HUES48 (cell line): ENCODE measurements around the gene POFUT2.

Source experiments
- H3K27ac ChIP-seq: one replicate; pipeline ENCODE4 v1.7.0; 2013; ENCODE audit warnings: low read depth, low read length, inconsistent platforms
- H3K27me3 ChIP-seq: 2 replicates; pipeline ENCODE4 v1.6.1; 2013; ENCODE audit warnings: mild to moderate bottlenecking, low read length; ENCODE audit not compliant: control insufficient read depth, insufficient read depth
- H3K36me3 ChIP-seq: 2 replicates; pipeline ENCODE4 v1.6.1; 2013; ENCODE audit warnings: low read length; ENCODE audit not compliant: control insufficient read depth, insufficient read depth
- H3K4me1 ChIP-seq: 2 replicates; pipeline ENCODE4 v1.6.1; 2013; ENCODE audit warnings: mild to moderate bottlenecking, low read length; ENCODE audit not compliant: control insufficient read depth, insufficient read depth
- H3K4me3 ChIP-seq: 2 replicates; pipeline ENCODE4 v1.5.1; 2013; ENCODE audit warnings: mild to moderate bottlenecking, low read depth, low read length
- H3K9ac ChIP-seq: 2 replicates; pipeline ENCODE4 v1.6.1; 2013; ENCODE audit warnings: mild to moderate bottlenecking, low read depth, low read length, moderate library complexity
- H3K9me3 ChIP-seq: 2 replicates; pipeline ENCODE4 v1.6.1; 2013; ENCODE audit warnings: low read length; ENCODE audit not compliant: control insufficient read depth, insufficient read depth

POFUT2 gene

DNA sequence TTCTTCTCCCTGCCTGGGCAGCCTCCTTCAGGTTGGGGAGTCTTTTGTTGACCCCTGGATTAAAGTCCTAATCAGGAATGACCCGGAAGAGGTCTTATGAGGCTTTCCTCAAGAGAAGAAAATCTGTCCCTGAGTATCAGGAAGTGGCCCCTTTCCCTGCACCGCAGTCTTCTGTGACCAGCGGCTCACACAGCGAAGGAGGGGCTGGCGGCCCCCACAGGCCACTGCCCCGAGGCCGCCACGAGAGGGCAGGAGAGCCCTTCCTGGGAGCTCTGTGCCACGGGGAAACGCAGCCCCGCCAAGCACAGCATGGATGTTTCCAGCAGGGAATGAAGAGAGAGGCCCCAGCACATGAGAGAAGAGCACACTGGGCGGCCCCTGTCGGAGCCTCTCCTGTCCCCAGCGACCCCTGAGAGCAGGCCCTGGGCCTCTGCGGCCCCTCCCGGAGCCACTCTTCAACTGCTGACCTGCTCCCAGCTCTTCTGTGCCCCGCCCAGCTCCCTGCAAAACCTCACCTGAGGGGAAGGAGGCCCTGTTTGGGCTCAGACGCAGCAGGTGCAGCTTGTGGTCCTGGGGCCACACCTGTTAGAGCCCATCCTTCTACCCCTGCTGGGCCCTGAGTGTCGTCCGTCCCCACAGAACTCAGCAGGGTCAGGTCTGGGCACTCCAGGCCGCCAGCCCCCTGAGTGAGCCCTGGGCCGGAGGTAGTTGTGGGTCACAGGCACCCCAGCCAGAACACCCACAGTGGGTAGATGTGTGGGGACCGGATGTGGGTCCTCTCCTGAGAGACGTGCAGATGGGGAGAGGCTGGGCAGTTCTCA, 4.9 kb upstream of the POFUT2 start:
- Histone ChIP-seq H3K4me3 (no peak overlapping the region), H3K36me3 (0 out of 2 replicates have a peak, but pooled peaks cover 4% of the 10 kb centered on the region), H3K27ac (peak overlapping the region; percentile 12), H3K9me3 (no peaks in the 10 kb centered on the region), H3K9ac (no peak overlapping the region), H3K4me1 (peaks cover 25% of the 10 kb centered on the region), H3K27me3 (no peaks in the 10 kb centered on the region)

DNA sequence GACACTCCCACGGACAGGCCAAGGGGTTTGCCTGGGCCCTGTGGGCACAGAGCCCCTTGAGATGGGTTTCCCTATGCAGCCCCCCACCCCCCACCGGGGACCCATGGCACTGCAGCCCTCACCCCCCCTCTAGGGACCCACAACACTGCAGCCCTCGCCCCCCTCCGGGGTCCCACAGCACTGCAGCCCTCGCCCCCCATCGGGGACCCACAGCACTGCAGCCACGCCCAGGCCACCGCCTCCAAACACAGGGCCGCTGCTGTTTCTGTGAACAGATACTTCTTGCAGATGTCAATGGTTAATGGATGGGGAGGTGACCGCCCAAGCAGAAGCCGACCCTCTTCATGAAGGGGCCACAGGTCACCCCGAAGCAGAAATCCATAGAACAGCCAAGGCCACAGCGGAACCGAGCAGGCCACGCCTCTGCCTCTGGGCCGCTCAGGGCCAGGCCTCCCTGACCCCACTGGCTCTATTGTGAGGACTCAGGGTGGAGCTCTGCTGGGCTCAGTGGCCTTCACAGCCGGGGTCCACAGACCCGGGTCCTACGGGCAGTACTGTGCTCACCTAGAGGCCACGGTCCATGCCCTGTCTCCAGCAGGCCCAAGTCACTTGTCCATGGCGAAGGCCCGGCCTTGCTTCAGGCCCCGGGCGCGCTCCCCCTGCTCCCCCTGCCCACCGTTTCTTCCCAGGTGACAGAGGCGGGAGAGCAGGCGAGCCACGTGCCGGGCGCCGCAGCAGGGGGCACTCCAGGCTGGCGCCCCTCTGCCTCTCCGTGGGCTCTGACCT, 4.1 kb upstream of the POFUT2 start:
- no peaks in the 10 kb centered on the region for H3K9me3 ChIP-seq
- H3K9ac ChIP-seq: no peak overlapping the region
- no peaks in the 10 kb centered on the region for H3K27me3 ChIP-seq
- H3K36me3 ChIP-seq: 0 out of 2 replicates have a peak, but pooled peaks cover 4% of the 10 kb centered on the region
- H3K4me3 ChIP-seq: no peak overlapping the region
- H3K4me1 ChIP-seq: peaks cover 25% of the 10 kb centered on the region
- peak overlapping the region; percentile 12 for H3K27ac ChIP-seq

DNA sequence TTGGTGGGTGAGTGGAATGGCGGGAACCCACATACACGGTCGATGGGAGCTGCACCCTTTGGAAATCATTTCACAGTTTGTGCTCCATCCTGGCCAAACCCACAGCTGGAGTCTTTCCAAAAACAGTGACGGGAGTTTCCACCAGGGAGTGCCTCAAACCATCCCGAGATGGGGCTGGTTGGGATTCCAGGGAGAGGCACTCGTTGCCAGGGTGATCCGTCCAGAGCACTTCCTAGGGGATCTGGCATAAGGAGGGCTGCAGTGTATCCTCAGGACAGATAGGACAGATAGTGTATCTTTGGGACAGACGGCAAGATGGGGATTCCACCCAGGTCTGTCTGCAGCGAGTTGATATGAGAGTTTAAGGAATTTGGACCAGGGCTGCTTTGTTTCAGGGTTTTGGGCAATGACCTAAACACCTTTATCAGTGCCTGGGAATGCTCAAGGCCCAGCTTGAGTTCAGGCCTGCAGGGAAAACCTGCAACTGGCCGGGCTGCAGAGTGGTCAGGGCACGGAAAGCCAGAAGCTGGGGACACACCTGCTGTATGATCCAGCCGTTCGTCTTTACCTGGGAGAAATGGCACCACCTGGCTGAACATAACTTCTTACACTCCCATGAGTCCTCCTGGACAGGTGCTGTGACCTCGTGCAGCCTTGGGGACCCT, 3.4 kb upstream of the POFUT2 start:
- Histone ChIP-seq H3K27me3 (no peaks in the 10 kb centered on the region), H3K9ac (no peak overlapping the region), H3K27ac (no peak overlapping the region), H3K9me3 (no peaks in the 10 kb centered on the region), H3K4me1 (peaks cover 25% of the 10 kb centered on the region), H3K4me3 (no peak overlapping the region), H3K36me3 (peaks cover 4% of the 10 kb centered on the region; the same call in 1 of the 2 replicates)

DNA sequence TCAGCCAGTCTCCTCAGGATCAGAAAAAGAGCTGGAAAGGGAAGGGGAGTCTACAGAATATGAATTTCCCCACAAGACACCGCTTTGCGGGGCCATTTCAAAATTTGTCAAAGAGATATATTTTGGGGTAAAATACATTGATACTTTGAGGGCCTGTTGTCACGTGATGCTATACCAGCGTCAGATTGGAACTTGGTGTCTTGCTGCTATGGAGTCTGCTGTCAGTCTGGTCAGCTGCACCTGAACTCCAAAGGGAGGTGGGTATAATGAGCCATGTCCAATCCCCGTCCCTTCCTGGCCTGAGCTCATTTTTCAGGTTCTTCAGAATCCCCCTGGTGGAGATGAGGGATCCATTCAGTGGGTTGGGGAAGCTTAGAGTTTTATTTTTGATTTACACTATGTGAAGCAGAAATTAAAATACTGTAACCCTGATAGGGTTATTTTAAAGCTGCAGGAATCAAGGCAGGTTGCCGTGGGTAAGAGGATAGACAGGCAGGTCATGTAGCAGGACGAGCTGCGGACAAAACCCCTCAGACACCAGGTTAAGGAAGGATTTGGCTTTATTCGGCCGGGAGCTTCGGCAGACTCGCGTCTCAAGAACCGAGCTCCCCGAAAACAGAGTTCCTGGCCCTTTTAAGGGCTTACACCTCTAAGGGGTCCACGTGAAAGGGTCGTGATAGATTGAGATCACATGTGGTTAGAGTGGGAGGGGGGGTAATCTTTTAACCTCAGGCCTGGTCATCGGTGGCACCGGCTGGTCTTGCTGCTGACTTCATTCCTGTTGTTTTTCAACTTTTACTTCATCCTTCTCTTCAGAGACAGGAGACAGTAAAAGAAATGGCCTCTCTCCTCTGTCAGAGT, 2.2 kb upstream of the POFUT2 start:
- H3K27me3 ChIP-seq: no peaks in the 10 kb centered on the region
- H3K9ac ChIP-seq: no peak overlapping the region
- no peaks in the 10 kb centered on the region for H3K9me3 ChIP-seq
- peaks cover 16% of the 10 kb centered on the region for H3K36me3 ChIP-seq
- no peak overlapping the region for H3K4me3 ChIP-seq
- peaks cover 20% of the 10 kb centered on the region for H3K4me1 ChIP-seq
- H3K27ac ChIP-seq: no peak overlapping the region

DNA sequence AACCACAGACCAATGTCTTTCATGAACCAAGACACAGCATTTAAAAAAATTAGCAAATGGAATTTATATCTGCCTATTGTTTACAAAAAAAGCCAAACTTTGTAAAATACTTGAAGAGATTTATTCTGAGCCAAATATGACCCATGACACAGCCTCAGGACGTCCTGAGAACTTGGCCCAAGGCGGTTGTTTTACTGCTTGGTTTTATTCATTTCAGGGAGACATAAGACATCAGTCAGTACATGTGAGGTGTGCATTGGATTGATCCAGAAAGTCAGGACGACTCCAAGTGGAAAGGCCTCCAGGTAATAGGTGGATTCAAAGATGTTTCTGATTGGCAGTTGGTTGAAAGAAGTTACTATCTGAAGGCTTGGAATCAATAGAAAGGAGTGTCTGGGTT, 1.4 kb upstream of the POFUT2 start:
- Histone ChIP-seq H3K4me1 (peaks cover 13% of the 10 kb centered on the region), H3K9me3 (no peaks in the 10 kb centered on the region), H3K27me3 (no peaks in the 10 kb centered on the region), H3K27ac (no peak overlapping the region), H3K36me3 (peaks cover 24% of the 10 kb centered on the region), H3K9ac (no peak overlapping the region), H3K4me3 (no peak overlapping the region)

DNA sequence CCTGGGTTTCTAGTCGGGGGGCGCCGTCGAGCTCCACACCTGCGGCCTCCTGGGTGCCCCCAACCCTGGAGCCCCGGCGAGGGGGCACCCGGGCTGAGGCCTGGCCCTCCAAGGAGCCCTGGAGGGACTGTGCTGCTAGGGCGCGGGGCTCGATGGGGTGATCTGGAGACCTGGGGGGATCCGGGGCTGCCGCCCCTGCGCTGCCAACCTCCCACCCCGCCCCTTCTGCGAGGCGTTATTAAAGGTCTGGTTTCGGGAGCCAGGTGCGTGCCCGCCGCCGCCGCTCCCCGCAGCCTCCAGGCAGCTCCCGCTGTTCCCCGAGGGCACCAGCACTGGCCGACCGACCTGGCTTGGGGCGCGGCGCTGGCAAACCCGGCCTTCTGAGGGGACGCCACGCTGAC, 746 bp upstream of the POFUT2 start:
- Histone ChIP-seq H3K27me3 (no peaks in the 10 kb centered on the region), H3K36me3 (peaks cover 31% of the 10 kb centered on the region), H3K27ac (no peak overlapping the region), H3K4me1 (peaks cover 6% of the 10 kb centered on the region), H3K9me3 (no peaks in the 10 kb centered on the region), H3K9ac (no peak overlapping the region), H3K4me3 (peak overlapping the region; percentile 89)

DNA sequence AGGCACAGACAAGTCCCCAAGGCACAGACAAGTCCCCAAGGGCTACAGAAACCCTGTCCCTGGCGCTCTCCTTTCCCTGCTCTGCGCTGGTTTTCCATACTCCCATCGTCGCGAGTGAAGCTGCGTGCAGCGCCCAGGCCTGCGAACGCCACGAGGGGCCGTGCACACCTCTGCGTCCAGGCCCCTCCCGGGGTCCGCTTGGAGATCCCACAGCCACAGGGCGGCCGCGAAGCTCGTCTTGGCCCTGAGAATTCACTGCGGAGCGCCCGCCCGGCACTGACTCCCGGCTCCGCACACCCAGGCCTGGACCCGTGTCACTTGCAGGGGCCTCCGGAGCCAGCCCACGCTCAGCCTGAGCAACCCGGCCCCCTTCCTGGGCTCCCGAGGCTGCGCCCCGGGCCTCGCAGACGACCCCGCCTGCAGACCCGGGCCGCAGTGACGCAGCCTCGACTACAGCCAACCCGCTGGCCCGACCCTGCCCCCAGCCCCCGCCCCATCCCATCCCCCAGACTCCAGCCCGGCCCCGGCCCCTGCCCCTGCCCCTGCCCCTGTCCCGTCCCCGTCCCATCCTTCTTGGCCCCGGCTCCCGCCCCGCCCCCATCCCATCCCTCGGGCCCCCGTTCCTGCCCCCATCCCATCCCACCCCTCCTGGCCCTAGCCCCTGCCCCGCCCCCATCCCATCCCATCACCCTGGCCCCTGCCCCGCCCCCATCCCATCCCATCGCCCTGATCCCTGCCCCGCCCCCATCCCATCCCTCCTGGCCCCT, 841 bp downstream of the POFUT2 start:
- Histone ChIP-seq H3K4me3 (peak overlapping the region; percentile 82), H3K27ac (peak overlapping the region; percentile 53), H3K9me3 (no peaks in the 10 kb centered on the region), H3K4me1 (no peaks in the 10 kb centered on the region), H3K9ac (peak overlapping the region; percentile 67), H3K36me3 (peaks cover 45% of the 10 kb centered on the region), H3K27me3 (no peaks in the 10 kb centered on the region)

DNA sequence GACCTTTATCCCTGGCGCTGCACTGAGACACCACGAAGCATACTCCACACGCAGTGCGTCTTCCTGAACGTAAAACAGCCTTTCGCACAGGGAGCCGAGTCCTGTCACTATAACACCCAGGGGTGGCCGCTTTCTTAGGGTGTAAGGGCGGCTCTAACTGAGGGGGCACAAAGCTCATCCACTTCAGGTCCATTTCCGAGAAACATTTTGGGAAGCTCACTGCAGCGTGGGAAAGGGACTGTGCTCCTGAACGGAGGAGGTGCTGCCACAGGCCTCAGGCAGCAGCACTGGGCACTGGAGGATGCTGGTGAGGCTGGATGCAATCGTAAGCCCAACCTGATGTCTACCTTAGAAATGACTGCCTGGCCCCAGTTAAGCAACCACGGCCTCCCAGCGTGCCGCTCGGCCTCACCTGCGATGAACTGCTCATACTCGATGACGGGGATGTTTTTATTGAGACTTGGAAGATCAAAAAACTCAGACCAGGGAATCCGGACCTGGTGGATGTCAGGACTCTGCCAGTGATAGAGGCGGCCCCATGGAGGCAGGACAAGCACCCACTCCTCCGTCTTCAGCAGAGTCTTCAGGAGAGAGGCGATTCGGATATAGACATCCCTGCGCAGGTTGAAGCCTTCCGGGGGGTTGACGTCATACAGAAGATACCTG, 2.3 kb downstream of the POFUT2 start:
- H3K9ac ChIP-seq: no peak overlapping the region
- no peak overlapping the region for H3K27ac ChIP-seq
- no peak overlapping the region for H3K4me3 ChIP-seq
- H3K4me1 ChIP-seq: no peaks in the 10 kb centered on the region
- no peaks in the 10 kb centered on the region for H3K9me3 ChIP-seq
- H3K36me3 ChIP-seq: peaks cover 55% of the 10 kb centered on the region
- H3K27me3 ChIP-seq: no peaks in the 10 kb centered on the region

DNA sequence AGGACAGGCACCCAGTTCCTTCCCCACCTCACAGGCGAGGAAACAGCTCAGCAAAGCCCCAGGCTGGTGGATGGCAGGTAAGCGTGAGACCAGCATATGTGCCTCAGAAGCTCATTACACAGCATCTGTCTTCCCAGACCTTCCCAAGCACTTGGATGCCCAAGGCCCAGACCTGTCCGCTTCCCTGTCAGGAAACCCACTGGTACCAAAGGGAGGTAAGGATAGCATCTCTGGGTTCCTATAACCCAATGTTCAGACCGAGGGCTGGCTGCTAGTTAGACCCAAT, 3.3 kb downstream of the POFUT2 start:
- H3K4me3 ChIP-seq: no peak overlapping the region
- H3K9me3 ChIP-seq: no peaks in the 10 kb centered on the region
- H3K4me1 ChIP-seq: no peaks in the 10 kb centered on the region
- H3K27ac ChIP-seq: no peak overlapping the region
- H3K9ac ChIP-seq: no peak overlapping the region
- peaks cover 65% of the 10 kb centered on the region for H3K36me3 ChIP-seq
- H3K27me3 ChIP-seq: no peaks in the 10 kb centered on the region
